AML-193 (cell line): Measurements from ENCODE around the gene SLC25A43.
"Not testable (repeated sequence)": the region's sequence is repeated elsewhere in the genome, so short reads cannot be mapped to it uniquely, and the experiment has no call there.

Experiments used
- DNase-seq, 2 experiments: peaks; one replicate each; lab custom pipeline; 2025; lab: John Stamatoyannopoulos, UW

SLC25A43 gene

GRCh38 chrX:119467842-119468550, 68.9 kb downstream of the SLC25A43 start, which contains the start of gene SLC25A5:
TSS of gene SLC25A5 (plus strand) at chrX:119468444. CDS start at chrX:119468516, 72 bp downstream.
- peak; percentile 59 to 73 for DNase-seq

GRCh38 chrX:119468551-119469312, 69.6 kb downstream of the SLC25A43 start:
- DNase-seq: peak; percentile 45 to 53

- no peak for DNase-seq
Measured at GRCh38 chrX:119469313-119469635, 70.1 kb downstream of the SLC25A43 start.

GRCh38 chrX:119474615-119475388, 75.7 kb downstream of the SLC25A43 start:
- no peak for DNase-seq

- no peak for DNase-seq
Measured at GRCh38 chrX:119475389-119476101, 76.4 kb downstream of the SLC25A43 start.

- DNase-seq: no peak
Measured at GRCh38 chrX:119477812-119478232, 78.7 kb downstream of the SLC25A43 start.

GRCh38 chrX:119478504-119478903, 79.4 kb downstream of the SLC25A43 start:
- no peak for DNase-seq

- DNase-seq: no peak
Measured at GRCh38 chrX:119479845-119480244, 80.7 kb downstream of the SLC25A43 start.

GRCh38 chrX:119481323-119481801, 82.2 kb downstream of the SLC25A43 start:
- DNase-seq: no peak

- no peak for DNase-seq
Measured at GRCh38 chrX:119482041-119482440, 82.9 kb downstream of the SLC25A43 start.

- DNase-seq: peak; percentile 54 to 62
Measured at GRCh38 chrX:119482481-119483480, 83.6 kb downstream of the SLC25A43 start.

GRCh38 chrX:119486745-119487144, 87.6 kb downstream of the SLC25A43 start:
- DNase-seq: no peak

- not testable (repeated sequence) for DNase-seq
Measured at GRCh38 chrX:119487766-119488165, 88.6 kb downstream of the SLC25A43 start.

- peak in 1 of 2 experiments; percentile 2 for DNase-seq
Measured at GRCh38 chrX:119488749-119489148, 89.6 kb downstream of the SLC25A43 start.

GRCh38 chrX:119489212-119490074, 90.3 kb downstream of the SLC25A43 start:
- no peak for DNase-seq

GRCh38 chrX:119492463-119492862, 93.3 kb downstream of the SLC25A43 start:
- DNase-seq: no peak

GRCh38 chrX:119493851-119494495, 94.8 kb downstream of the SLC25A43 start:
- DNase-seq: not testable (repeated sequence)

- DNase-seq: no peak
Measured at GRCh38 chrX:119495734-119496726, 96.9 kb downstream of the SLC25A43 start.
